Testis (tissue), 2 donors: ENCODE data around the gene NPIPB4.
"Not testable (repeated sequence)": the region's sequence is repeated elsewhere in the genome, so short reads cannot be mapped to it uniquely, and the experiment has no call there.

Experiments
- CTCF ChIP-seq, 3 experiments: fragments of 450-650 bp in 2 of 3; fragments of 200-600 bp in 1 of 3; sonication (generic) in 1 of 3; IDR thresholded peaks; one replicate each; pipeline ENCODE4 v1.5.1; 2016 to 2019; ENCODE audit warnings: antibody characterized with exemption in 3 of 3, mild to moderate bottlenecking in 2 of 3, moderate library complexity in 1 of 3
- POLR2A ChIP-seq: fragments of 450-650 bp; IDR thresholded peaks from one replicate; pipeline ENCODE4 v1.6.1; 2017; ENCODE audit warnings: antibody characterized with exemption, mild to moderate bottlenecking, moderate library complexity

DNA sequence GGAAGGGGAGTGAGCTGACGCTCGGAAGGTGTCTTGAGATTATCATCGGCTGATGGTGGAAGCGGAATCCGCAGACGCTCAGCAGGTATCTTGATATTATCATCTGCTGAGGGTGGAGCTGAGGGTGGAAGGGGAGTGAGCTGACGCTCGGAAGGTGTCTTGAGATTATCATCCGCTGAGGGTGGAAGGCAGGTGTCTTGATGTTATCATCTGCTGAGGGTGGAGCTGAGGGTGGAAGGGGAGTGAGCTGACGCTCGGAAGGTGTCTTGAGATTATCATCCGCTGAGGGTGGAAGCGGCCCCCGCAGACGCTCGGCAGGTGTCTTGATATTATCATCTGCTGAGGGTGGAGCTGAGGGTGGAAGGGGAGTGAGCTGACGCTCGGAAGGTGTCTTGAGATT is 21.2 kb downstream of the NPIPB4 start:
- not testable (repeated sequence) for TF ChIP-seq POLR2A; CTCF (IDR thresholded peaks at IDR 0.05)
